ENCODE measurements around the gene GRK1.

The GRK1 gene

DNA sequence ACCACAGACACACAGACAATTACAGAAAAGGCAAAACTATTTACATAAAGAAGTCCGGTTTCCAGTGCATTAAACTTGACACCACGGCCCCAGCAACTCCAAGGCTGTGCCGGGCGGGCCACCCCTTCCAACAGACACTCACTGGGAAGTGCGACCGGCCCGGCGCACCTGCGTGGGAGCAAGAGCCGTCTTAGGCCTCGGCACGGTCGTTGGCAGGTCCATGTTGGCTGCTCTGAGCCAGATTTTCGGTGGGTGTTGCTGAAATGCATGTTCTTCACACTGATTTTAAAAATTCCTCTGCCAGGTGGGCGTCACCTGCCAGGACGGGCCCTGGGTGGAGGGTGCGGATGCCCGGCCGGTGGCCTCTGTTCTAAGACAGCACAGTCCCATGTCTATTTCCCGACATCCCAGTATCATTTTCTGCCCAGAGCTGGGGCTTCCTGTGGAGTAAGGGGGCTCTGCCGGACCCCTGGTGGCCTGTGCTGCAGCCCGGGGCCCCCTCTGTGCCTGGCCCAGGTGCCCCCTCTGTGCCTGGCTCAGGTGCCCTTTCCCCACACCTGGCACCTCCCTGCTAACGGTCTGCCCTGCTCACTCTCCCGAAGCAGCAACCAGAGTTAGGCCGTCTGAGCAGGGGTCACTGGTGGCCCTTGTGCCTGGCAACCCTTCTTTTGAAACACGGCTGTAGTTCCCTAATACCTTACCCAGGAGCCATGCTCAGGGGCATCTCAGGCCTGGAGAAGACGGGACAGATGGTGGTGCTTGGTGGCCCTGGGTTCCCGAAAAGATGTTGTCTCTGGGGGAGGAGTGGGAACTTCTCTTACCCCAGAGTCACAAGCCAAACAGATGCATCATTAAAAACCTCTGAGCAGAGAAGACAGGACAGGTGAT is 101.2 kb downstream of the GRK1 start:
- DNase-seq (ENCODE audit: low spot score), result no peak
- in situ Hi-C loops (cut with MboI; ENCODE audit: low pct_unique_long_range_greater_than_20kb, low sequenced_read_pairs, unreplicated experiment), result no loop called here

GRCh38 chr13:113769106-113769505 is 102.1 kb downstream of the GRK1 start:
- TF ChIP-seq CTCF (IDR thresholded peaks at IDR 0.05; ENCODE audit: extremely low read depth, insufficient read depth, missing control alignments), result no peak
- in situ Hi-C loops (cut with MboI; ENCODE audit: low pct_unique_long_range_greater_than_20kb, low sequenced_read_pairs, unreplicated experiment), result no loop called here
- no peak for DNase-seq (ENCODE audit: low spot score)

More for the DNA sequence above, 101.2 kb downstream of the GRK1 start:
- no peak for TF ChIP-seq CTCF (IDR thresholded peaks at IDR 0.05; ENCODE audit: extremely low read depth, insufficient read depth, missing control alignments)

DNA sequence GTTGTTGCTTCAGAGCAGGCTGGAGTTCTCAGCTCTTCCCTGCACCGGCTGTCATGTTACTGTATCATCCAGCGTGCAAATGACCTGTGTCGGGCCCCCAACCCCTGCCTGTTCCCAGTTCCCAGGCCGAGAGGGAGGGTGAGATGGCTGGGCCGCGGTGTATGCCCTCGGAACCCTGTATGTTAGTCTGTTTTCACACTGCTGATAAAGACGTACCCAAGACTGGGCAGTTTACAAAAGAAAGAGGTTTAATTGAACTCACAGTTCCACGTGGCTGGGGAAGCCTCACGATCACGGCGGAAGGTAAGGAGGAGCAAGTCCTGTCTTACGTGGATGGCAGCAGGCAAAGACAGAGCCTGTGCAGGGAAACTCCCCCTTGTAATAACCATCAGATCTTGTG is 102.9 kb downstream of the GRK1 start:
- DNase-seq (ENCODE audit: low spot score), result no peak
- in situ Hi-C loops (cut with MboI; ENCODE audit: low pct_unique_long_range_greater_than_20kb, low sequenced_read_pairs, unreplicated experiment), result no loop called here
- no peak for TF ChIP-seq CTCF (IDR thresholded peaks at IDR 0.05; ENCODE audit: extremely low read depth, insufficient read depth, missing control alignments)

DNA sequence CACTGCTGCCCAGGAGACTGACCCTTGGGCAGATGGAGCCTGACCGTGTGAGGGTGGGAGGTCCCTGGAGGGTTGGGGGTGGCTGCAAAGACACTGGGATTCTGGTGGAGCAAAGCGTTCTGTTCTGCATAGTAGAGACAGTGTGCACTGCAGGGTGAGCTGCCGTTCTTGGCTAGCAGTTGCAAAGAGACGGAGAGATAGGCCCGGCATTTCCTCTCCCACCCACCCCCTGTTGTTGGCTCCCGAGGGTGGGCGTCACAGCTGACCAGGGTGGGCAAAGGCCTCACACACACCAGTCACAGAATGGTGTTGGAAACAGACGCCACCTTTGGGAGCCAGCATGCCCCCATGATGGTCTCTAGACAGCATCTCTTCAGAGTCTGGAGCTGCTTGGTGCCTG is 103.4 kb downstream of the GRK1 start:
- no peak for TF ChIP-seq CTCF (IDR thresholded peaks at IDR 0.05; ENCODE audit: extremely low read depth, insufficient read depth, missing control alignments)
- in situ Hi-C loops (cut with MboI; ENCODE audit: low pct_unique_long_range_greater_than_20kb, low sequenced_read_pairs, unreplicated experiment), result no loop called here
- DNase-seq (ENCODE audit: low spot score), result no peak

DNA sequence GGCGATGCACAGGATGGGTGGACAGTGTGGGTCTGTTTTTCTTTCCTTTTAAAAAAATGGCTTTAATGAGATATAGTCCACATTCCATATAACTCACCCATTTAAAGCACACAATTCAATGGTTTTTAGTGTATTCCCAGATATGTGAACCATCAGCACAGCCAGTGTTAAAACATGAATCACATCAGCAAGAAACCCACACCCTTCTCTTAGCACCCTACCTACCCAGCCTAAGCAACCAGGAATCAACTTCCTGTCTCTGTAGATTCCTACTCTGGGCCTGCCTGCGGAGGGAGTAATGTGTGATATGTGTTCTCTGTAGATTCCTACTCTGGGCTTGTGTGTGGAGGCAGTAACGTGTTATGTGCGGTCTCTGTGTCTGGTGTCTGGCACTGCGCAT is 103.9 kb downstream of the GRK1 start:
- in situ Hi-C loops (cut with MboI; ENCODE audit: low pct_unique_long_range_greater_than_20kb, low sequenced_read_pairs, unreplicated experiment), result no loop called here
- DNase-seq (ENCODE audit: low spot score), result no peak
- no peak for TF ChIP-seq CTCF (IDR thresholded peaks at IDR 0.05; ENCODE audit: extremely low read depth, insufficient read depth, missing control alignments)

- no peak for DNase-seq (ENCODE audit: low spot score)
- in situ Hi-C loops (cut with MboI; ENCODE audit: low pct_unique_long_range_greater_than_20kb, low sequenced_read_pairs, unreplicated experiment), result no loop called here
- TF ChIP-seq CTCF (IDR thresholded peaks at IDR 0.05; ENCODE audit: extremely low read depth, insufficient read depth, missing control alignments), result no peak
Observed at GRCh38 chr13:113771709-113772331, 104.8 kb downstream of the GRK1 start.
